ENCODE results near the gene EPS15. TPM values are rescaled to one million over a fixed set of nuclear protein-coding genes. Genes with fewer than 3 reads are reported as not detected.
"Not testable (repeated sequence)": the region's sequence is repeated elsewhere in the genome, so short reads cannot be mapped to it uniquely, and the experiment has no call there.

EPS15 gene
- total RNA-seq, 5 donors from 2014 or later (not counting 1 experiment from before 2014, with no cell fraction given) = 61.0 to 76.1 (median 75.2) TPM

DNA sequence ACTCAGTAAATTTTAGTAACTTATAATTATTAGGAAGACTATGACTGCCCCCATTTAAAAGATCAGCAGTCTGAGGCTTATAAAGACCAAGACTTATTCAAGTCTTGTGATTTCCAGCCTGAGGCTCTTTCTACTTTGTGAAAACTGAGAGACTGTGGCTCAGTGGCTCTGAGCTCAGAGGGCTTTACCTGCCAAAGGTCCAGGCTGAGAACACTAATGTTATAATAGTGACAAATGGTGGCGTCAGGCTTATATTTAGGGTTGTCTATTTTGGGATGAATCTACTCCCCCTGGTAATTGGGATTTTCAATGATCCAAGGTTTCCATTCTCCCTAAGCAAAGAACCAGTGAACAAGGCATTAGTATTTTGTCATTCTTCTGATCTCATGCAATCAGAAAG is 42.6 kb upstream of the EPS15 start:
- no peaks in the 10 kb centered on the region for H3K36me3 ChIP-seq (ENCODE audit: control insufficient read depth in 2 of 2, extremely low read depth in 1 of 2, insufficient read depth in 1 of 2, low read length in 1 of 2)
- H3K4me1 ChIP-seq (ENCODE audit: control insufficient read depth in 1 of 2, extremely low read depth in 1 of 2, insufficient read depth in 2 of 2, low read length in 2 of 2) = no peaks in the 10 kb centered on the region
- peaks cover 3 to 10% (median 7%) of the 10 kb centered on the region in 3 donors for H3K4me1 Mint-ChIP-seq
- H3K27ac Mint-ChIP-seq = no peak overlapping the region
- H3K9me3 ChIP-seq = no peaks in the 10 kb centered on the region
- CTCF ChIA-PET = no interaction called here
- no peaks in the 10 kb centered on the region for H3K36me3 Mint-ChIP-seq
- H3K4me3 ChIP-seq (ENCODE audit: control insufficient read depth in 1 of 2, extremely low read depth in 1 of 2, low read length in 1 of 2) = no peak overlapping the region
- H3K4me3 Mint-ChIP-seq = no peak overlapping the region
- H3K27ac ChIP-seq (ENCODE audit: low read length) = no peak overlapping the region
- POLR2A ChIA-PET = interaction anchor here in 1 of 2 donors (0.7 kb wide), 1 partner anchor 313 kb away, joined by 3 read pairs; no protein-coding TSS in a partner anchor
- no peaks in the 10 kb centered on the region for H3K9me3 Mint-ChIP-seq
- H3K27me3 Mint-ChIP-seq = peaks cover 0 to 6% of the 10 kb centered on the region in 2 donors
- ATAC-seq (replicated peaks in 1 of 4) (no peak), DNase-seq (no peak)
- no peaks in the 10 kb centered on the region for H3K27me3 ChIP-seq (replicated peaks in 1 of 2; ENCODE audit: control insufficient read depth in 2 of 2, extremely low read depth in 1 of 2, insufficient read depth in 2 of 2, low read length in 1 of 2)
- WGBS (ENCODE audit: insufficient coverage) = no CpG with 5 or more reads among the region's 1 CpG

DNA sequence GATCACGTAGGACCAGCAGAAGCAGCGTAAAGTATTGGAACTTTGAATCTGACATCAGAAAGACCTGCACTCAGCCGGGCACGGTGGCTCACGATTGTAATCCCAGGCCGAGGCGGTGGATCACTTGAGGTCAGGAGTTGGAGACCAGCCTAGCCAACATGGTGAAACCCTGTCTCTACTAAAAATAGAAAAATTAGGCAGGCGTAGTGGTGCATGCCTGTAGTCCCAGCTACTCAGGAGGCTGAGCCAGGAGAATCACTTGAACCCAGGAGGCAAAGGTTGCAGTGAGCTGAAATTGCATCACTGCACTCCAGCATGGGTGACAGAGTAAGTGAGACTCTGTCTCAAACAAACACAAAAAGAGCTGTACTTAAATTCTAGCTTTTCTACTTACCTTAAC is 41.8 kb upstream of the EPS15 start:
- H3K4me3 Mint-ChIP-seq; H3K9me3 ChIP-seq; DNase-seq; H3K4me1 ChIP-seq (ENCODE audit: control insufficient read depth in 1 of 2, extremely low read depth in 1 of 2, insufficient read depth in 2 of 2, low read length in 2 of 2); CTCF ChIA-PET; H3K4me3 ChIP-seq (ENCODE audit: control insufficient read depth in 1 of 2, extremely low read depth in 1 of 2, low read length in 1 of 2); H3K9me3 Mint-ChIP-seq; H3K27ac Mint-ChIP-seq; POLR2A ChIA-PET; H3K27ac ChIP-seq (ENCODE audit: low read length); H3K36me3 ChIP-seq (ENCODE audit: control insufficient read depth in 2 of 2, extremely low read depth in 1 of 2, insufficient read depth in 1 of 2, low read length in 1 of 2); H3K27me3 Mint-ChIP-seq; H3K27me3 ChIP-seq (replicated peaks in 1 of 2; ENCODE audit: control insufficient read depth in 2 of 2, extremely low read depth in 1 of 2, insufficient read depth in 2 of 2, low read length in 1 of 2); ATAC-seq (replicated peaks in 1 of 4); H3K36me3 Mint-ChIP-seq: not testable (repeated sequence)
- peaks cover 3 to 10% (median 7%) of the 10 kb centered on the region in 3 donors for H3K4me1 Mint-ChIP-seq
- WGBS (ENCODE audit: insufficient coverage) = 89% methylated on average over 6 of the region's 8 CpGs

DNA sequence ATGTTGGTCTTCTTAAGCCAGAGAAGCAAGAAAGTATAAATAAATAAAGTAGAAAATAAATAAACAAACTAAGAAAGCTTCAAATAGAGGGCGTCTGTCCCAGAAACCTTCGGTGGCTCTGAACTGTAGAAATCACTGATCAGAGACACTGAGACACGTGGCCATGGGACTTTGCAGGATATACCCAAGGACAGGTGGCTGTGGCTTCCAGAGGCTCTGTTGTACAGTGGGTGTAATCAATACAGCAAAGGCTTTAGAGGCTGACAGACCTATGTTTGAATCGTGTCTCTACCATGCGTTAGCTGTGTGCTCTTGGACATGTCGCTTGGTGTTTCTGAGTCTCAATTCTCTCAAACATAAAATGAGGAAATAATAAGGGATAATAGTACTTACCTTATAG is 41.0 kb upstream of the EPS15 start:
- 93% methylated on average over 3 of the region's 6 CpGs for WGBS (ENCODE audit: insufficient coverage)
- no peak overlapping the region for H3K27ac Mint-ChIP-seq

DNA sequence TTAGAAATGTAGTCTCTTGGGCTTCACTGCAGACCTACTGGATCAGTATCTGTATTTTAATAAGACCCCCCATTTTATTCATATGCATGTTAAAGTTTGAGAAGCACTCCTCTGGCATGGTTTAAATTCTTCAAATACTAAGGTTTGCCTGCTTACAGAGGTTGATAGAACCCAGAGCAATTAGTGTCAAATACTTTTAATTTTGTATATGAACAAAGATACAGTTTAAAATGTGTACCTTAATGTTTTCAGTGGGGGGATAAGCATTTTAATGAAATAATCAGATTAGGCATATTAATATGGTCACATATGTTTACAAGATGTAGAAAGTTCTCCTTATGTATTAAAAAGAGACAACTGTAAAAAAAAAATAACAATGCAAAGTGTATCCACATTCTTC is 40.4 kb upstream of the EPS15 start:
- POLR2A ChIA-PET = no interaction called here
- peaks cover 0 to 6% of the 10 kb centered on the region in 2 donors for H3K27me3 Mint-ChIP-seq
- no peaks in the 10 kb centered on the region for H3K9me3 Mint-ChIP-seq
- CTCF ChIA-PET = no interaction called here
- Histone ChIP-seq H3K27ac (ENCODE audit: low read length) (no peak overlapping the region), H3K4me1 (ENCODE audit: control insufficient read depth in 1 of 2, extremely low read depth in 1 of 2, insufficient read depth in 2 of 2, low read length in 2 of 2) (no peaks in the 10 kb centered on the region), H3K27me3 (replicated peaks in 1 of 2; ENCODE audit: control insufficient read depth in 2 of 2, extremely low read depth in 1 of 2, insufficient read depth in 2 of 2, low read length in 1 of 2) (no peaks in the 10 kb centered on the region), H3K4me3 (ENCODE audit: control insufficient read depth in 1 of 2, extremely low read depth in 1 of 2, low read length in 1 of 2) (no peak overlapping the region), H3K9me3 (no peaks in the 10 kb centered on the region), H3K36me3 (ENCODE audit: control insufficient read depth in 2 of 2, extremely low read depth in 1 of 2, insufficient read depth in 1 of 2, low read length in 1 of 2) (no peaks in the 10 kb centered on the region)
- H3K4me3 Mint-ChIP-seq = no peak overlapping the region
- H3K27ac Mint-ChIP-seq = no peak overlapping the region
- H3K36me3 Mint-ChIP-seq = no peaks in the 10 kb centered on the region
- peaks cover 3 to 10% (median 6%) of the 10 kb centered on the region in 3 donors for H3K4me1 Mint-ChIP-seq
- ATAC-seq (replicated peaks in 1 of 4) (no peak), DNase-seq (no peak)

More for the DNA sequence above, 41.0 kb upstream of the EPS15 start:
- Histone ChIP-seq H3K27ac (ENCODE audit: low read length) (no peak overlapping the region), H3K9me3 (no peaks in the 10 kb centered on the region), H3K27me3 (replicated peaks in 1 of 2; ENCODE audit: control insufficient read depth in 2 of 2, extremely low read depth in 1 of 2, insufficient read depth in 2 of 2, low read length in 1 of 2) (no peaks in the 10 kb centered on the region), H3K4me3 (ENCODE audit: control insufficient read depth in 1 of 2, extremely low read depth in 1 of 2, low read length in 1 of 2) (no peak overlapping the region), H3K36me3 (ENCODE audit: control insufficient read depth in 2 of 2, extremely low read depth in 1 of 2, insufficient read depth in 1 of 2, low read length in 1 of 2) (no peaks in the 10 kb centered on the region), H3K4me1 (ENCODE audit: control insufficient read depth in 1 of 2, extremely low read depth in 1 of 2, insufficient read depth in 2 of 2, low read length in 2 of 2) (no peaks in the 10 kb centered on the region)
- DNase-seq (no peak), ATAC-seq (replicated peaks in 1 of 4) (no peak)
- CTCF ChIA-PET = no interaction called here
- peaks cover 3 to 10% (median 7%) of the 10 kb centered on the region in 3 donors for H3K4me1 Mint-ChIP-seq
- H3K27me3 Mint-ChIP-seq = peaks cover 0 to 6% of the 10 kb centered on the region in 2 donors
- H3K36me3 Mint-ChIP-seq = no peaks in the 10 kb centered on the region
- no peaks in the 10 kb centered on the region for H3K9me3 Mint-ChIP-seq
- H3K4me3 Mint-ChIP-seq = no peak overlapping the region
- POLR2A ChIA-PET = no interaction called here

DNA sequence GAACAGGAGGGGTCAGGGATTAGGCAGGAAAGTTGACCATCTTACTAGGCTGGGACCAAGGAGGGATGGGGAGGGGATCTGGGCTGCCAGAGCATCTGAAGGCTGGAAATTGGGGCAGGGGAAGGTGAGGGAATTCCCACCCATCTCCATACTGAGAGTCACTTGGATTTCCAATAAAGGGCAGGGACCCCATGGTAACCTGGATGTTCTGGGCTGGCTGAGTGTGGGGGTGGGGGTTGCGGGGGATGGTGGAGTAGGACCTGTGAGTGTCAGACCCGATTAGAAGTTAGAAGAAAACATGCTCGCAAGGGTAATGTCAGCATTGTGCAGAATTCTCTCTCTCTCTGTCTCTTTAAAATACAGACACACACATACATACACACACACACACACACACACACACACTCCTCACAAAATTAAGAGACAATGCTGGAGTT is 40.0 kb upstream of the EPS15 start:
- POLR2A ChIA-PET = no interaction called here
- no peak overlapping the region for H3K4me3 Mint-ChIP-seq
- no peaks in the 10 kb centered on the region for H3K9me3 Mint-ChIP-seq
- Histone ChIP-seq H3K4me1 (ENCODE audit: control insufficient read depth in 1 of 2, extremely low read depth in 1 of 2, insufficient read depth in 2 of 2, low read length in 2 of 2) (no peaks in the 10 kb centered on the region), H3K27me3 (replicated peaks in 1 of 2; ENCODE audit: control insufficient read depth in 2 of 2, extremely low read depth in 1 of 2, insufficient read depth in 2 of 2, low read length in 1 of 2) (no peaks in the 10 kb centered on the region), H3K4me3 (ENCODE audit: control insufficient read depth in 1 of 2, extremely low read depth in 1 of 2, low read length in 1 of 2) (no peak overlapping the region), H3K9me3 (no peaks in the 10 kb centered on the region), H3K36me3 (ENCODE audit: control insufficient read depth in 2 of 2, extremely low read depth in 1 of 2, insufficient read depth in 1 of 2, low read length in 1 of 2) (no peaks in the 10 kb centered on the region), H3K27ac (ENCODE audit: low read length) (no peak overlapping the region)
- ATAC-seq (replicated peaks in 1 of 4) (no peak), DNase-seq (no peak)
- H3K27ac Mint-ChIP-seq = no peak overlapping the region
- CTCF ChIA-PET = no interaction called here
- H3K36me3 Mint-ChIP-seq = no peaks in the 10 kb centered on the region
- WGBS (ENCODE audit: insufficient coverage) = no CpG with 5 or more reads among the region's 3 CpGs
- H3K27me3 Mint-ChIP-seq = peaks cover 0 to 6% of the 10 kb centered on the region in 2 donors
- peaks cover under 1 to 7% (median 1%) of the 10 kb centered on the region in 3 donors for H3K4me1 Mint-ChIP-seq

DNA sequence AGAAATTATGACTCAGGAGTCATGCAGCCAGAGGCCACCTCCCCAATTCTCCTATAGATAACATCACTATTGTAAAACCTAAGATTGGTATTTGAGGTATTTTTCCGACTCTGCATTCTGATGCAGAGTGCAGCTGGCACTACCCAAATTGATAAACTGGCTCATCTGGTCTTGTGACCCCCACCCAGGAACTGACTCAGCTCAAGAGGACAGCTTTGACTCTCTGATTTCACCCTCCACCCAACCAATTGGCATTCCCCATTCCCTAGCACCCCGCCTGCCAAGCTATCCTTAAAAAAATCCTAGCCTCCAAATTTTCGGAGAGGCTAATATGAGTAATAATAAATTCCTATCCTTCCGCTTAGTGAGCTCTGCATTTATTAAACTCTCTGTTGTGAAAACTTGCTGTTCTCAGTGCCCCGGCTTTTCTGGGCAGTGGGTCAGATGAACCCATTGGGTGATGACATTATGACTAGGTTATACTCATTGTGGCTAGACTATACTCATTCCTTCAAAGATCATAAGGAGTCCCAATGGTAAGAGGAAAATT is 39.4 kb upstream of the EPS15 start:
- H3K9me3 Mint-ChIP-seq = no peaks in the 10 kb centered on the region
- peaks cover 0 to 6% of the 10 kb centered on the region in 2 donors for H3K27me3 Mint-ChIP-seq
- ChIA-PET CTCF (no interaction called here), POLR2A (no interaction called here)
- H3K4me3 Mint-ChIP-seq = no peak overlapping the region
- no peaks in the 10 kb centered on the region for H3K36me3 Mint-ChIP-seq
- no peak for ATAC-seq (replicated peaks in 1 of 4)
- Histone ChIP-seq H3K36me3 (ENCODE audit: control insufficient read depth in 2 of 2, extremely low read depth in 1 of 2, insufficient read depth in 1 of 2, low read length in 1 of 2) (no peaks in the 10 kb centered on the region), H3K4me1 (ENCODE audit: control insufficient read depth in 1 of 2, extremely low read depth in 1 of 2, insufficient read depth in 2 of 2, low read length in 2 of 2) (no peaks in the 10 kb centered on the region), H3K9me3 (no peaks in the 10 kb centered on the region), H3K27ac (ENCODE audit: low read length) (no peak overlapping the region), H3K4me3 (ENCODE audit: control insufficient read depth in 1 of 2, extremely low read depth in 1 of 2, low read length in 1 of 2) (no peak overlapping the region), H3K27me3 (replicated peaks in 1 of 2; ENCODE audit: control insufficient read depth in 2 of 2, extremely low read depth in 1 of 2, insufficient read depth in 2 of 2, low read length in 1 of 2) (no peaks in the 10 kb centered on the region)
- peaks cover 0 to 2% (median 0%) of the 10 kb centered on the region in 3 donors for H3K4me1 Mint-ChIP-seq
- no CpG with 5 or more reads among the region's 5 CpGs for WGBS (ENCODE audit: insufficient coverage)
- no peak overlapping the region for H3K27ac Mint-ChIP-seq
- no peak for DNase-seq

DNA sequence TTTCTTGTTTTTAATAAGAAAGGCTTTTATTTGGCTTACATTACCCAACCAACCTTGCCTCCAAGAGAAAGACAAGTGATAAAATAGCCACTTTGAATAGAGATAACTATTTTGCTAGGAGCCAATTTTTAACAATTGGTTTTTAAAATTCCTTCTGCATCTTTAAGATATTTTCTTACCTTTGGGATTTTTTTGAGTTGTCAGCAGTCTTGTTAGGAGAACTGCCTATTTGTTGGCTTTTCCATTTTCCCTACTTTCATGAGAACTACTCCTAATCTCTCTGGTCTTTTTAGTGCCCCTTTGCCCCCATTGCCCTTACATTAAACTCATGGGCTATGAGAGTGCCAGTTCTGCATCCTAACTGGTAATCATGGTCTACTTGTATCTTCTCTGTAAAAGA is 38.1 kb upstream of the EPS15 start:
- H3K27me3 ChIP-seq (replicated peaks in 1 of 2; ENCODE audit: control insufficient read depth in 2 of 2, extremely low read depth in 1 of 2, insufficient read depth in 2 of 2, low read length in 1 of 2) = no peaks in the 10 kb centered on the region
- no peaks in the 10 kb centered on the region for H3K36me3 Mint-ChIP-seq
- no peaks in the 10 kb centered on the region for H3K36me3 ChIP-seq (ENCODE audit: control insufficient read depth in 2 of 2, extremely low read depth in 1 of 2, insufficient read depth in 1 of 2, low read length in 1 of 2)
- H3K27me3 Mint-ChIP-seq = peaks cover 0 to 6% of the 10 kb centered on the region in 2 donors
- CTCF ChIA-PET = no interaction called here
- H3K4me3 Mint-ChIP-seq = no peak overlapping the region
- POLR2A ChIA-PET = no interaction called here
- H3K9me3 ChIP-seq = no peaks in the 10 kb centered on the region
- no peak overlapping the region for H3K27ac Mint-ChIP-seq
- no peaks in the 10 kb centered on the region for H3K4me1 ChIP-seq (ENCODE audit: control insufficient read depth in 1 of 2, extremely low read depth in 1 of 2, insufficient read depth in 2 of 2, low read length in 2 of 2)
- no peaks in the 10 kb centered on the region for H3K9me3 Mint-ChIP-seq
- H3K4me3 ChIP-seq (ENCODE audit: control insufficient read depth in 1 of 2, extremely low read depth in 1 of 2, low read length in 1 of 2) = no peak overlapping the region
- H3K4me1 Mint-ChIP-seq = peaks cover 0 to 2% (median 0%) of the 10 kb centered on the region in 3 donors
- DNase-seq (no peak), ATAC-seq (replicated peaks in 1 of 4) (no peak)
- H3K27ac ChIP-seq (ENCODE audit: low read length) = no peak overlapping the region

Measured in T-cell (primary cell).